Cortex of kidney (tissue), 1 donor: ENCODE data around the gene PIGR.

Source experiments
- DNase-seq: peaks from one replicate; lab custom pipeline; 2025; lab: John Stamatoyannopoulos, UW

The PIGR gene

GRCh38 chr1:206946261-206946660 is at the start of gene PIGR:
Gene PIGR (minus strand): TSS chr1:206946466. CDS start chr1:206940531, 5,935 bp downstream.
- DNase-seq: no peak

- no peak for DNase-seq
Observed at GRCh38 chr1:206992790-206993189, 46.5 kb upstream of the PIGR start.

GRCh38 chr1:206987873-206988272 is 41.6 kb upstream of the PIGR start:
- DNase-seq: no peak

GRCh38 chr1:206986885-206987284 is 40.6 kb upstream of the PIGR start:
- no peak for DNase-seq

GRCh38 chr1:206986402-206986801 is 40.1 kb upstream of the PIGR start:
- DNase-seq: no peak

GRCh38 chr1:206985162-206985749 is 39.0 kb upstream of the PIGR start:
- DNase-seq: no peak

GRCh38 chr1:206982216-206982615 is 36.0 kb upstream of the PIGR start:
- no peak for DNase-seq

- no peak for DNase-seq
Observed at GRCh38 chr1:206979379-206980043, 33.2 kb upstream of the PIGR start.

- no peak for DNase-seq
Observed at GRCh38 chr1:206978259-206978658, 32.0 kb upstream of the PIGR start.

GRCh38 chr1:206975306-206975705 is 29.0 kb upstream of the PIGR start:
- DNase-seq: no peak

GRCh38 chr1:206974140-206974539 is 27.9 kb upstream of the PIGR start:
- no peak for DNase-seq

GRCh38 chr1:206972728-206973127 is 26.5 kb upstream of the PIGR start:
- DNase-seq: no peak

GRCh38 chr1:206971029-206971655 is 24.9 kb upstream of the PIGR start:
- DNase-seq: no peak

- DNase-seq: no peak
Observed at GRCh38 chr1:206970446-206970845, 24.2 kb upstream of the PIGR start, which contains the start of gene FCAMR. Gene FCAMR (minus strand): TSS chr1:206970460. CDS start chr1:206970125, 335 bp downstream.

GRCh38 chr1:206969090-206969489 is 22.8 kb upstream of the PIGR start:
- DNase-seq: no peak

GRCh38 chr1:206967096-206967849 is 21.0 kb upstream of the PIGR start:
- DNase-seq: no peak

GRCh38 chr1:206965781-206966180 is 19.5 kb upstream of the PIGR start:
- no peak for DNase-seq

- DNase-seq: no peak
Observed at GRCh38 chr1:206963740-206964139, 17.5 kb upstream of the PIGR start.

- no peak for DNase-seq
Observed at GRCh38 chr1:206963119-206963712, 16.9 kb upstream of the PIGR start.

- DNase-seq: no peak
Observed at GRCh38 chr1:206962272-206962671, 16.0 kb upstream of the PIGR start.

GRCh38 chr1:206961668-206962067 is 15.4 kb upstream of the PIGR start:
- no peak for DNase-seq

- DNase-seq: no peak
Observed at GRCh38 chr1:206960676-206961386, 14.6 kb upstream of the PIGR start.
